ENCODE results near the gene RPA3.
"Not testable (repeated sequence)": the region's sequence is repeated elsewhere in the genome, so short reads cannot be mapped to it uniquely, and the experiment has no call there.

GRCh38 chr7:7679640-7680039 lies 38.8 kb downstream of the RPA3 start:
- TF ChIP-seq CTCF (conservative IDR thresholded peaks at IDR 0.05; ENCODE audit: low read depth, low read length); EZH2 (IDR thresholded peaks at IDR 0.05; ENCODE audit: borderline replicate concordance, low read depth, low read length, poor library complexity, severe bottlenecking): not testable (repeated sequence)
